GM04504 (cell line): ENCODE data around the gene BCL10.

Experiments
- DNase-seq: peaks from one replicate; pipeline ENCODE4 v3.0.0-alpha.2; 2012; ENCODE audit warnings: low read depth

BCL10 gene

DNA sequence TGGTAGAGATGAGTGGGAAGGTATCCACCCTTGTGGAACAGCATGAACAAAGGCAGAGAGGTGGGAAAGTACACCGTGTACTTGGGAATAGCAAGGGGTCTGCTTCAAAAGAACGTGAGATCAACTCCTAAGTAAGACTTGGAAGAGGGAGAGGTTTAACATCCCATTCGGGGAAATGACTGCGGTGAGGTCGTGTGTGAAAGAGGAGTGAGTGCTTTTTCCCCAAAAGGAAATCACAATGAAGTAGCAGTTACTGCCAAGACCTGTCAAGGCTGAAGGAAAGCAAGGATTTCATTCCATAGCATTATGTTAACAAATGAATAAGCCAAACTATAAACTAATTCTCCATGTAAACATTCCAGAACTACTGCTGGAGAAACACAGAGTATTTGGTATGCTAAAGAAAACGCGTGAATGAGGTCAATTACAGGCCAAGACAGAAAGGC, 55.7 kb downstream of the BCL10 start:
- no peak for DNase-seq

DNA sequence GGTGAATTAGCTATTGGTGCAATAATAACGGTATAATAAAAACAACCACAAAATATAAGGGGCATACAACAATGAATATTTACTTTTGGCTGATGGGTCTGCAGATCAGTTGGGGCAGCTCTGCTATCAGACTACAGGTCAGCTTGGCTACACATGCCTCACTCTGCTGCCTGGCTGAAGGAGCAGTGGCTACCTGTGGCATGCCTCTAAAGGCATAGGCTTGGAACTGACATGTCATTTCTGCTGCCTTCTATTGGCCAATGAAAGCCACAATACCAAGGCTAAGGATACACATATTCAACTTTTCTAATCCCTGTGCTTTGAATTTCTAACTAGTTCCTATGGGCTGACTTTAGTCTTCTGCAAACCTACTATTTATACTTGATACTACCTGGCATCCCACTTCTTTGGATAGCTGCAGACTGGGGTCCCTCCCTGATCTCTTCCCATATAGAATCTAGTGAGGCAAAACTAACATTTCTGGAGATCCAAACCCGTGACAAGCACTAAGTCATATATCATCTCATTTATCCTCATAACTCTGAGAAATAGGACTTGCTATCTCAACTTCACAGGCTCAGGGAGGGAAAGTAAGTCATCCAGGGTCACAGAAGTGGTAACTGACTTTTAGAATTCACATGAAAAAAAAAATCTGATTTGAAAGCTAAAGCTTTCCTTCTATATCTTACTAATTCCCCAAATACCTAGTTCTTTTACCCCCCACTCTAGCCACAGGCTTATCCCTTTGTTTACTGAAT, 56.4 kb downstream of the BCL10 start:
- DNase-seq, result no peak

DNA sequence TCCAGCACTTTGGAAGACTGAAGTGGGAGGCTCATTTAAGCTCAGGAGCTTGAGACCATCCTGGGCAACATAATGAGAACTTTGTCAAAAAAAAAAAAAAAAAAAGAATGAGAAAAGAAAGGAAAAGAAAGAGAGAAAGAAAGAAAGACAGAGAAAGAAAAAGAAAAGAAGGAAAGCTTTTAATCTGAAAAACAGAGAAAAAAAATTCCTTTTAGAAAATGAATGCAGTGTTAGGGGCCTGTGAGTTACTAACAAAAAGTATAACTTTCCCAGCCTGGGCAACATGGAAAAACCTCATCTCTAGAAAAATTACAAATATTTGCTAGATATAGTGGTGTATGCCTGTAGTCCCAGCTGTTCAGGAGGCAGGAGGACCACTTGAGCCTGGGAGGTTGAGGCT, 59.7 kb downstream of the BCL10 start:
- DNase-seq, result no peak
